Measurements from ENCODE around the gene TENM3.
A peak's percentile ranks its signal among the peaks of the same experiment; 100 is the strongest.

Gene TENM3

DNA sequence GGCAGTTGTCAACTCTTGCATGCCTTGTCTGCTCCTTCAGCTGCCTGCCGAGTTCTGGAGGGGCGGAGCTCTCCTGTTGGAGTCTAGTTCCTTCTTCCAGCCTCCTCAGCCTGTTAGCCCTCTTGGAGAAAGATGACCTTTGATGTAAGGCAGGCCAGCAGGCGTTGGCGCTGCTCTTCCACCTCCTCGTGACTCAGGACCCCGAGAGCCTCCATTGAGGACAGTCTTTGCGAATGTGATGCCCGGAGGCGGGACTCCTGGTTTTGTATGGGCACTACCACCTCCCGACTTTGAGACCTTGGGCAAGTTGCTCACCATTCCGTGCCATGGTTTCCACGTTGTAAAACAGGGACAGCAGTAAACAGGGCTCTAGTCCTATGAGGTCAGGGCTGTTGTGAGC lies 108.3 kb downstream of the TENM3 start:
- TF ChIP-seq, protein P1, sequence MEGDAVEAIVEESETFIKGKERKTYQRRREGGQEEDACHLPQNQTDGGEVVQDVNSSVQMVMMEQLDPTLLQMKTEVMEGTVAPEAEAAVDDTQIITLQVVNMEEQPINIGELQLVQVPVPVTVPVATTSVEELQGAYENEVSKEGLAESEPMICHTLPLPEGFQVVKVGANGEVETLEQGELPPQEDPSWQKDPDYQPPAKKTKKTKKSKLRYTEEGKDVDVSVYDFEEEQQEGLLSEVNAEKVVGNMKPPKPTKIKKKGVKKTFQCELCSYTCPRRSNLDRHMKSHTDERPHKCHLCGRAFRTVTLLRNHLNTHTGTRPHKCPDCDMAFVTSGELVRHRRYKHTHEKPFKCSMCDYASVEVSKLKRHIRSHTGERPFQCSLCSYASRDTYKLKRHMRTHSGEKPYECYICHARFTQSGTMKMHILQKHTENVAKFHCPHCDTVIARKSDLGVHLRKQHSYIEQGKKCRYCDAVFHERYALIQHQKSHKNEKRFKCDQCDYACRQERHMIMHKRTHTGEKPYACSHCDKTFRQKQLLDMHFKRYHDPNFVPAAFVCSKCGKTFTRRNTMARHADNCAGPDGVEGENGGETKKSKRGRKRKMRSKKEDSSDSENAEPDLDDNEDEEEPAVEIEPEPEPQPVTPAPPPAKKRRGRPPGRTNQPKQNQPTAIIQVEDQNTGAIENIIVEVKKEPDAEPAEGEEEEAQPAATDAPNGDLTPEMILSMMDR (IDR thresholded peaks at IDR 0.05; ENCODE audit: low read depth, low read length) = no peak
- no peaks in the 10 kb centered on the region; the same call in 1 of the 2 replicates for H3K36me3 ChIP-seq
- no peaks in the 10 kb centered on the region for H3K9me3 ChIP-seq
- H3K27me3 ChIP-seq = no peaks in the 10 kb centered on the region
- H3K4me1 ChIP-seq = peaks cover 2% of the 10 kb centered on the region; the same call in 1 of the 2 replicates
- no peak for DNase-seq
- no peak overlapping the region for H3K4me3 ChIP-seq (ENCODE audit: low read depth, low read length)

DNA sequence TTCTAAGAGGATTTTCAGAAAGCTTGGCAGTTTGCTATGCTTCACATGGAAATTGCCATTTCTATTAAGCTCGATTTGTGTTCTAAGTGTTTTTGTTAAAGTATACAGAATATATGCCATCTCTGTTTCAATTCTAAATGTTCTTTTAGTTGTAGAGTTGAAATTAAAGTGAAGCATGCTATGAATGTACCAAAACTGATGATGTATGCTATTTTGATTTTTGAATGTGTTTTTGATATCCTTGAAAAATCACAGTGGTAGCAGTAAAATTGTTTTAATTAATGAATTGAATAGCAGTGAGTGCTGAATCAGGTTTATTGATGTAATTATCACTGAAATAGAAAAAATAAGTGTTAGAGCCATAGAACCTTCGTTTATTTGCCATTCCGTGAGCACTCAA lies 110.9 kb downstream of the TENM3 start:
- H3K9me3 ChIP-seq = no peaks in the 10 kb centered on the region
- H3K36me3 ChIP-seq = no peaks in the 10 kb centered on the region; the same call in 1 of the 2 replicates
- no peaks in the 10 kb centered on the region for H3K27me3 ChIP-seq
- TF ChIP-seq, protein P1 (IDR thresholded peaks at IDR 0.05; ENCODE audit: low read depth, low read length) = no peak
- no peak for DNase-seq
- no peaks in the 10 kb centered on the region for H3K4me1 ChIP-seq
- no peak overlapping the region for H3K4me3 ChIP-seq (ENCODE audit: low read depth, low read length)

DNA sequence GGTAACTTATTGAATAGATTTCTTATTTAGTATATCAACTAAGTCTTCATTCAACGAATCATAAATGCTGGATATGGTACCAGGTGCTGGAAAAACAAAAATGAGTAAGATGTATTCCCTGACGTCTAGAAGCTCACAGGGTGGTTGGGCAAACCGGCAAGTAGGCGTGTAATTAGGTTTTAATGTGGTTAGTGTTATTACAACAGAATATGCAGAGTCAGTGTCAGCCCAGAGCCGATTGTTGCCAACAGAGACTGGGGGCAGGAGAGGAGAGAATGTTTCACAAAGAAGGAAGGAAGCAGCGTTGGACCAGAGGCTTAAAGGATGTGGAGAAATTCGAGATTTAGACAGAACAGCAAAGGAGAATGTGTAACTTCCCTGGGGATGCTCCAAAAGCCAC lies 111.7 kb downstream of the TENM3 start:
- Histone ChIP-seq H3K4me1 (no peaks in the 10 kb centered on the region), H3K4me3 (ENCODE audit: low read depth, low read length) (no peak overlapping the region), H3K27me3 (no peaks in the 10 kb centered on the region), H3K9me3 (no peaks in the 10 kb centered on the region), H3K36me3 (no peaks in the 10 kb centered on the region; the same call in 1 of the 2 replicates)
- TF ChIP-seq, protein P1 (IDR thresholded peaks at IDR 0.05; ENCODE audit: low read depth, low read length) = no peak
- peak; percentile 21 for DNase-seq

DNA sequence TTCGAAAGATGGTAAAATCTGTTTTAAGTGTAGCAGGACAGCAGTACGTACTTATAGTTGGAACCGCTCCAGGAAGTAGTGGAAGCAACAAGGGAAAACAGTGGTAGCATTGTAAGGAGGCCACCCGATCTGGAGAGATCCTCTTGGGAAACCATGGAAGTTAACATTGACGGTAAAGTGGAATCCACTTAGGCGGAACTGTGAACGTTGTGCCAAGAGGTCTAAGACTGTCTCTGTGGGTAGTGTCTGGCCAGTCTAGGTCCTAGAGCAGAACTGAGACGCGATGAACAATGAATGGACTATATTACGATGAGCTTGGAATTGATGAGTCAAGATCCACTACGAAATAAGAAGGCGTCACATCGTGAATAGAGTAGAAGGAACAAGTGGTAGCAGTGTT lies 124.0 kb downstream of the TENM3 start:
- no peaks in the 10 kb centered on the region for H3K27me3 ChIP-seq
- no peak for DNase-seq
- no peaks in the 10 kb centered on the region for H3K9me3 ChIP-seq
- H3K36me3 ChIP-seq = no peaks in the 10 kb centered on the region
- TF ChIP-seq, protein P1 (IDR thresholded peaks at IDR 0.05; ENCODE audit: low read depth, low read length) = no peak
- no peak overlapping the region for H3K4me3 ChIP-seq (ENCODE audit: low read depth, low read length)
- H3K4me1 ChIP-seq = no peaks in the 10 kb centered on the region

DNA sequence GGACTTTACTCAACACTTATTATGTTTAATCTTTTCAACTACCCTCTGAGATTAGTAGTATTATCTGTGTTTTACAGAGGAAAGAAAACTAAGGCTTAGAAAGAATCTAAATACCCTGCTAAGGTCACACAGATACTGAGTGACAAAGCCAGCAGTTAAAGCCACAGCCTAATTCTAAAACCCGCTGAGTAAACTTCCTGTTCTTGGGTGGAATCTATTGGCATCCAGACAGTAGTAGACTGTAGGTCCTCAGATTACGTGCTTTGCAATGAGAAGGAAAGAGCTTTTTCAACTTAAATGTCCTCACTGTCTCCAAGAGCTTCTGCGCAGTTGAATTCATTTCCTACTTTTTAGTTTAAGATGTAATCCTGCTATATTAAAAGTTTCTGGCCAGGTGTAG lies 126.0 kb downstream of the TENM3 start:
- H3K9me3 ChIP-seq = no peaks in the 10 kb centered on the region
- H3K4me1 ChIP-seq = no peaks in the 10 kb centered on the region
- H3K27me3 ChIP-seq = no peaks in the 10 kb centered on the region
- no peaks in the 10 kb centered on the region for H3K36me3 ChIP-seq
- TF ChIP-seq, protein P1 (IDR thresholded peaks at IDR 0.05; ENCODE audit: low read depth, low read length) = no peak
- H3K4me3 ChIP-seq (ENCODE audit: low read depth, low read length) = no peak overlapping the region
- no peak for DNase-seq

DNA sequence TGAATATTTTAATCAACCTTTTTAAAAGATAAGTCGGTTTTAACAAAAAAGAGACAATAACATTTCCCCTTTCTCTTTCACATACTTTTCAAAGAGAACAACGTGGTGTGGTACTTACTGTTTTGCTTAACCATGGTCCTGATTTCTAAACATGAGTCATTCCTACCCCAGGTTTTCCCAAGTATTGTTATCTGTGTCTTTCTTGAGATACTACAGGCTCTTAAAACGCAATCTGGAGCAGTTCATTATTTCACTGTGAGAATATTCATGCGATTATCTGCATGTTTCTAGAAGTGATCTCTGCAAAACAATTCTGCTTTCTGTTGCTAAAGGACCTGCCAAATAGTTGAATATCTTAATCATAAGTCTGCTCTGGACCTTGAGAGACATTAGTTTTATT lies 127.3 kb downstream of the TENM3 start:
- Histone ChIP-seq H3K4me1 (no peaks in the 10 kb centered on the region), H3K4me3 (ENCODE audit: low read depth, low read length) (no peak overlapping the region), H3K27me3 (no peaks in the 10 kb centered on the region), H3K9me3 (no peaks in the 10 kb centered on the region), H3K36me3 (no peaks in the 10 kb centered on the region)
- TF ChIP-seq, protein P1 (IDR thresholded peaks at IDR 0.05; ENCODE audit: low read depth, low read length) = no peak
- DNase-seq = no peak

All from BE2C (cell line).